Osteocyte (in vitro differentiated cells): Measurements from ENCODE around the gene DNM2. TPM values are rescaled to one million over a fixed set of nuclear protein-coding genes. Genes with fewer than 3 reads are reported as not detected.
A peak's percentile ranks its signal among the peaks of the same experiment; 100 is the strongest.

Source experiments
- DNase-seq: peaks from one replicate; pipeline ENCODE4 v3.0.0; 2021; ENCODE audit warnings: mixed read lengths; ENCODE audit not compliant: unreplicated experiment; ENCODE audit errors: extremely low spot score
- H3K27ac Mint-ChIP-seq: one replicate; pipeline ENCODE4 v1.8.0; 2021; ENCODE audit warnings: mild to moderate bottlenecking, mixed read lengths; ENCODE audit not compliant: unreplicated experiment
- H3K27me3 Mint-ChIP-seq: one replicate; pipeline ENCODE4 v1.8.0; 2021; ENCODE audit warnings: mixed read lengths; ENCODE audit not compliant: unreplicated experiment
- H3K36me3 Mint-ChIP-seq: one replicate; pipeline ENCODE4 v1.8.0; 2021; ENCODE audit warnings: mixed read lengths; ENCODE audit not compliant: unreplicated experiment
- H3K4me1 Mint-ChIP-seq: one replicate; pipeline ENCODE4 v1.8.0; 2021; ENCODE audit warnings: mixed read lengths; ENCODE audit not compliant: unreplicated experiment
- H3K4me3 Mint-ChIP-seq: one replicate; pipeline ENCODE4 v1.8.0; 2021; ENCODE audit warnings: mild to moderate bottlenecking, moderate library complexity, mixed read lengths; ENCODE audit not compliant: unreplicated experiment
- H3K9me3 Mint-ChIP-seq: one replicate; pipeline ENCODE4 v1.8.0; 2021; ENCODE audit warnings: mixed read lengths; ENCODE audit not compliant: unreplicated experiment
- CTCF ChIP-seq: fragments of 200-600 bp; sonication (generic); IDR thresholded peaks from 2 replicates; pipeline ENCODE4 v1.5.0; 2021; ENCODE audit warnings: antibody characterized with exemption, mild to moderate bottlenecking, moderate library complexity
- total RNA-seq: library from RNA; stranded (reverse); gene quantifications from 2 replicates; pipeline ENCODE4 v1.2.1, GENCODE V29; 2021

The DNM2 gene
- total RNA-seq, 1 donor from 2014 or later: 157 TPM

GRCh38 chr19:10682397-10683063, 35.3 kb upstream of the DNM2 start:
- H3K4me3 Mint-ChIP-seq: no peak overlapping the region

GRCh38 chr19:10683064-10683426, 34.8 kb upstream of the DNM2 start:
- H3K27ac Mint-ChIP-seq: no peak overlapping the region
- no peak for TF ChIP-seq CTCF
- no peak for DNase-seq
- H3K36me3 Mint-ChIP-seq: peaks cover 39% of the 10 kb centered on the region
- no peak overlapping the region for H3K4me3 Mint-ChIP-seq
- H3K4me1 Mint-ChIP-seq: no peaks in the 10 kb centered on the region
- no peaks in the 10 kb centered on the region for H3K9me3 Mint-ChIP-seq
- no peaks in the 10 kb centered on the region for H3K27me3 Mint-ChIP-seq

More at GRCh38 chr19:10682397-10683063, 35.3 kb upstream of the DNM2 start:
- DNase-seq: no peak
- Mint-ChIP-seq H3K27me3 (no peaks in the 10 kb centered on the region), H3K36me3 (peaks cover 38% of the 10 kb centered on the region), H3K27ac (peak overlapping the region; percentile 18), H3K4me1 (no peaks in the 10 kb centered on the region), H3K9me3 (no peaks in the 10 kb centered on the region)
- TF ChIP-seq CTCF: no peak

GRCh38 chr19:10683582-10683981, 34.3 kb upstream of the DNM2 start:
- no peaks in the 10 kb centered on the region for H3K9me3 Mint-ChIP-seq
- H3K27me3 Mint-ChIP-seq: no peaks in the 10 kb centered on the region
- no peak overlapping the region for H3K27ac Mint-ChIP-seq
- no peak for DNase-seq
- H3K4me3 Mint-ChIP-seq: no peak overlapping the region
- peaks cover 36% of the 10 kb centered on the region for H3K36me3 Mint-ChIP-seq
- no peak for TF ChIP-seq CTCF
- no peaks in the 10 kb centered on the region for H3K4me1 Mint-ChIP-seq

GRCh38 chr19:10685210-10685609, 32.7 kb upstream of the DNM2 start:
- Mint-ChIP-seq H3K36me3 (peaks cover 40% of the 10 kb centered on the region), H3K9me3 (no peaks in the 10 kb centered on the region), H3K27ac (no peak overlapping the region), H3K27me3 (no peaks in the 10 kb centered on the region), H3K4me3 (no peak overlapping the region), H3K4me1 (no peaks in the 10 kb centered on the region)
- no peak for TF ChIP-seq CTCF
- no peak for DNase-seq

GRCh38 chr19:10686193-10686592, 31.7 kb upstream of the DNM2 start:
- no peak overlapping the region for H3K4me3 Mint-ChIP-seq
- no peaks in the 10 kb centered on the region for H3K27me3 Mint-ChIP-seq
- no peaks in the 10 kb centered on the region for H3K9me3 Mint-ChIP-seq
- H3K27ac Mint-ChIP-seq: no peak overlapping the region
- peaks cover 42% of the 10 kb centered on the region for H3K36me3 Mint-ChIP-seq
- TF ChIP-seq CTCF: no peak
- no peak for DNase-seq
- H3K4me1 Mint-ChIP-seq: no peaks in the 10 kb centered on the region
